GM15510 (cell line): ENCODE measurements around the gene RCVRN.

Experiments
- POLR2A ChIP-seq: IDR thresholded peaks from 3 replicates; pipeline ENCODE4 v1.6.1; 2011; ENCODE audit warnings: borderline replicate concordance; ENCODE audit not compliant: insufficient read length; ENCODE audit errors: extremely low read depth

RCVRN gene

GRCh38 chr17:9859781-9860180 lies 45.3 kb downstream of the RCVRN start:
- no peak for TF ChIP-seq POLR2A

DNA sequence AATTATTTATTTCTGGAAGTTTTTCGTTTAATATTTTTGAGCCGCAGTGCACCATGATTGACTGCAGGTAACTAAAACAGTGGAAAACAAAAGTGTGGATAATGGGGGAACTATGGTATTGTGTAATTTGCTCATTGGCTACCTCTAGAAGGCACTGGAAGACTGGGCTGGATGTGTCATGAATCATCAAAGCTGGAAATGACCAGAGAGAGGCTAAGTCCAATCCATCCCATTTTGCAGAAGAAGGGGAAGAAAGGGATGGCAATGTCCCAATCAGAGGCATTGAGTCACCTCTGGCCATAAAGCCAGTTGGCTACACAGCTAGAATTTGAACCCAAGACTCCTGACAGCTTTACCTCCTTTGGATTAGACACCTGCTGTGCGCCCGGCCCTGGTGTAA lies 50.0 kb downstream of the RCVRN start:
- no peak for TF ChIP-seq POLR2A

DNA sequence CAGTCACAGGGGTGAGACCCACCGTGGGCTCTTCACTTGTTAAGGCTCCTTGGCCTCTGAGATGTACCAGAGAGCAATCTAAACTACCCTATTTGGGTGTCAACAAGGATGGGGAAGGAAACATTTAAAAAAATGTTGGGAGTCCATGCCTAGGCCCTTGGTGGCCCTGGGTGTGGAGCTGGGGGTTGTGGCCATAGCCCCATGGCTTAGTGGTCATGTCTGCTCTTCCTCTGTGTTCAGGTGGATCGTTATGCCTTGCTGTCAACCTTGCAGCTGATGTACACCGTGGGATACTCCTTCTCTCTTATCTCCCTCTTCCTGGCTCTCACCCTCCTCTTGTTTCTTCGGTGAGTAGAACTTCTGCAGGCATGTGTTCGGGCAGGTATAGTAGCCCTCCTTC lies 50.8 kb downstream of the RCVRN start:
- TF ChIP-seq POLR2A: no peak

GRCh38 chr17:9850151-9850550 lies 54.9 kb downstream of the RCVRN start:
- no peak for TF ChIP-seq POLR2A
